GM19238 (cell line): Measurements from ENCODE around the gene TIAM1.

Source experiments
- DNase-seq: peaks from one replicate; pipeline ENCODE4 v3.0.0; 2011; ENCODE audit warnings: low spot score; ENCODE audit not compliant: insufficient read length

TIAM1 gene

DNA sequence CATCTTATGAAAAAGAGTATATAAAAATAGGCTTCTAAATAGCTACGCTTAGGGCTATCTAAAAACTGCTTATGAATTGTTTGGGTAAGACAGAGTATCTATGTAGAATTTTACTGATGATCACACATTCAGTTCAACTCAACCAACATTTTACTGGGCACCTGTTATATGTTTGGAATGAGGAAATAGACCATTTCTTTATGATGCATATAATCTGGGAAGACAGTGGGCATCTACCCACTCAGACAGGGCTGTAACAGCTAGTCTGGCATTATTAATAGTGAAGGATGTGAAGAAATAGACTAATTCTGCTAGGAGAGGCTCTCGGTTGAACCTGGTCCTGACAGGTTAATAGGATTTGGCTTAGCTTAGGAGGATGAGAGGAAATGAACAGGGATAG, 56.9 kb downstream of the TIAM1 start:
- no peak for DNase-seq

GRCh38 chr21:31286621-31287020, 57.4 kb downstream of the TIAM1 start:
- no peak for DNase-seq

DNA sequence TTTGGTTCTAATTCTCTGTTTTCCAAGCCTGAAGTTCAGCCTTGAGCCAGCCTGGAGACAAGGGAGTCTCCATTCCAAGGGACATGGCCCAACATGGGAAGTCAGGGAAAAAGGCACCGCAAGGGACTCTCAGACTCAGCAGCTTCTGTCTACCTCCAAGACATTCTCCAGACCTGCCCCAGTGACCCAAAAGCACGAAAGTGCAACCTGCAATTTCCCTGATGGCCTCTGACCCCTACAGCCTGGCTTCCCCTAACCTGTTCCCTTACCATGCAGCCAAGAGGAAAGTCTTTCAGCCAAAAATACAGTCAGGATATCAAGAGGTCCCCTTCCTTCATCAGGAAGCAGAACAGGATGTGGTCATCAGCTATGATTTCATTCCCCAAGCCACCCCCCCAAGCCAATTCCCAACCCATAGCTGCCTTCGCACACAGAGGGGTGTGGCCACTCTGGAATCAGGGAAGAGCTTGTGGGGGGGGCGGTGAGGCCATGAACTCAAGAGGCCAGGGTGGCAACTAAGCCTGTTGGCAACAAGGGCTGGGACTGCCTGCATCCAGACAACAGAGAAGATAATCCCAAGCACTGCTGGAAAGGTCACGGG, 59.2 kb downstream of the TIAM1 start:
- DNase-seq = no peak

GRCh38 chr21:31283025-31283424, 61.0 kb downstream of the TIAM1 start:
- DNase-seq = no peak

- no peak for DNase-seq
These were observed 61.9 kb downstream of the TIAM1 start for GRCh38 chr21:31282095-31282709.

- no peak for DNase-seq
These were observed 62.5 kb downstream of the TIAM1 start for GRCh38 chr21:31281561-31281960.

DNA sequence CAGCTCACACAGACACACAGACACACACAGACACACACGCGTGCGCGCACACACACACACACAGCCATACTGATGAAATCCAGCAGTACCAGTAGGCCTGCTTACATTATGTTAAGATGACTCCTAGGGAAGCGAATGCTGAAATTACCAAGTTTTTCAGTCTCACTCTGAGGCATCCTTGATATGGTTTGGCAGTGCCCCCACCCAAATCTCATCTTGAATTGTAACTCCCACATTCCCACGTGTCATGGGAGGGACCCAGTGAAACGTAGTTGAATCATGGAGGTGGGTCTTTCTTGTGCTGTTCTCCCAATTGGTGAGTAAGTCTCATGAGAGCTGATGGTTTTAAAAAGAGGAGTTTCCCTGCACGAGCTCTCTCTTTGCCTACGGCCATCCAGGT, 64.1 kb downstream of the TIAM1 start:
- no peak for DNase-seq

DNA sequence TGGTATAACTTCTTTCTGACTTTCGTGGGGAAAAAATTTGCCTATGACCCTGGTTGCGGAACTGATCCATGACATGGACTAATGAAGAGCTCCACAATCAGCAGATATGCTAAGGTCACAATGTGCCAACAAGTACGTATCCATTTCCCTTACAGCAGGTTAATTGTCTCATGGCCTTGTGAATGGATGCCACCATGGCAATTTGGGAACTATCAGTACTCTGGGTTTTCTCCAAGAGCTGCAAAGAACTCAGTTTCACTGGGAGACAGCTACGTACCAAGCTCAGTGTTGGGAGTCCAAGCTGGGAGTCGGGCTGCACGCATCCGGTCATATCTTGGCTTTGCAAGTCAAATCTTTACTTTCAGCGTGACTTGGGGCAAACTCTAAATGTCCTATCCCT, 64.8 kb downstream of the TIAM1 start:
- no peak for DNase-seq

DNA sequence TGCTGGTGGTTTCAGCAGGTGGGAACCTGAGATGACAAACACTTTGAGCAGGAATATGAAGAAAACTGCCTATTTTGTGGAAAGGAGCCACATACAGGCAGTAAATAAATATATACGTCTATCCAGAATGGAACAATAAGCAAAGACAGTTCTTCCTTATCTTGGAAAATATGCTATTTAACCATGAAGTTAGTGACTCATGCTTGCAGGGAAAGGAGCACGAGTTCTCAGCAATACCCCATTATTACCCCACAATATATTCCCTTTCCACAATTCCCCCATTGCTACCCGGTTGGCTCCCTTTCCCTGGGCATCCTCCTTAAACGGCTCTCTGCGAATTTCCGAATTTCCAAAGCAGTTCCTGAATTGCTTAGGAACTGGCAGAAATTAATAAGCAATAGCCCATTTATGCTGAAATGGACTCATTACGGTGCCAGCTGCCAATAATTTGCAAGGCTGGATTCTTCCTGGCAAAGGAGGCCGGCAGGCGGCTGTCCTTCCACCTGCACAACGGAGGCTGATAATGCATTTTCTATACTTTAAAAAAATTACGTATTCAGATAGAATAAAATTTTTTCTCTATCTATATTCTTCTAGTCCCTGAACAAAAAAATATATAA, 65.4 kb downstream of the TIAM1 start:
- DNase-seq = no peak

- no peak for DNase-seq
These were observed 67.4 kb downstream of the TIAM1 start for GRCh38 chr21:31276663-31277062.

DNA sequence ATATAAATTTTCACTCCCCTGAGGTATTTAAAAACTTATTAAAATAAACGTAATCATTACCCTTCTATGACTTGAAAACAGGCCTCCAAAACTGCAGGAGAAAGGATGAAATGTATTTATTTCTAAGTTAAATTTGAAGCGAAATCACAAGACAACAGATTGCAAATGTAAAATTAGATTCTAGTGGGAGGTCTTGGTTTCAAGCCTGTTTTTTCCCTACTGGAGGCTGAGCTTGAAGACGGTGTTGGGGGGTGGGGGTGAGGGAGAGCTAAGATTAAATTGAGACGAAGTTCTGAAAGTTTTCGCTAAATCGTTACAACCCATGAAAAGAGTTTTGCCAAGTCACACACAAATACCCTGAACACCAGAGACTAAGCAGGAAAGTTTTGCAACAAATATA, 68.2 kb downstream of the TIAM1 start:
- DNase-seq = no peak

- no peak for DNase-seq
These were observed 70.8 kb downstream of the TIAM1 start for GRCh38 chr21:31273278-31273677.

- DNase-seq = no peak
These were observed 76.0 kb downstream of the TIAM1 start for GRCh38 chr21:31268090-31268489.

DNA sequence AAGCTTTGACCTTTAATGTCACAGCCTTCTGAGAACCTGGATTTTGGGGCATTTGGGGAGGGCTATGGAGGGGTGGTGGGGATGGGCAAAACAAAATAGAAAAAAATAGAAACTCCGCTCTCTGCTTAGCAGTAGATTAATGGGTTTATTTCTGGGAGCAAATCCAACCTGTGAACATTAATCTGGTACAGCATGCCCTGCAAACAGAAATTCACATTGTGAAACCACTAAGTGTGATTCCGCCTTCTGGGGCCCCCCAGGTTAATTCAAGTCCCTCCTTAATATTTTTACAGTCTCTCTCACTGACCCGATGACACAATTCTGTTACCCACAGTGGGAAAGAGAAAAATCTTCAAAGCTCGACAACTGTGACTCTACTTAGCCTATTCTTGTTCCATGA, 76.4 kb downstream of the TIAM1 start:
- no peak for DNase-seq

GRCh38 chr21:31266241-31266640, 77.8 kb downstream of the TIAM1 start:
- DNase-seq = no peak

DNA sequence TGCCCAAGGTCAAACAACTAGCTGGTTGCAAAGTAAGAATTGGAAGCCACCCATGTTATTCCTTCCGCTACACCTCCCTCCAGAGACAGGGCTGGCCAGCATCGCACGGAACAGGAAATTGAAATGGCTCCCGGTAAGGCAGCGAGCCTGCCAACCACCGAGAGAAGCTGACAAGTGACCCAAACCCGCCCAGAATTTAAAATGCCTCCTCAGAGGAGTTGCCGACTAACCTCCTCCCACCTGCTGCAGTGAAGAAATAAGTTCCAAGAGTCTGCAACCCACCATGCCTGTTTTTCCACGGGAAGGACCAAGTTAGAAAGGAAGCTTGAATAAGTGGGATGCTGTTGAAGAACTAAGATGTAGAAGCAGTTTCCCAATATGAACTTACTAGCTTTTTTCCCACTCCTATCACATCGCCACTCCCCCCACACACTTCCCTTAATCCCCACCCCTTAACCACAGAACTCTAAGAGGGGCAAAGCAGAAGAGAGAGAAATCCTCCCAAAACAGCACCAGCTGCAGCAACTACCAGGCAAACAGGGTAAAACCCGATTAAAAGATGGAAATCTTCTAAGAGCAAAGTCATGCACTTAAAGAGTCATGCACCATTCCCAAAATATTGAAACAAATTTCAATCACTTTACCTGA, 78.6 kb downstream of the TIAM1 start:
- DNase-seq = no peak

GRCh38 chr21:31264574-31264973, 79.5 kb downstream of the TIAM1 start:
- DNase-seq = no peak

GRCh38 chr21:31262728-31263127, 81.3 kb downstream of the TIAM1 start:
- DNase-seq = no peak

GRCh38 chr21:31261759-31262158, 82.3 kb downstream of the TIAM1 start:
- DNase-seq = no peak

GRCh38 chr21:31260790-31261189, 83.3 kb downstream of the TIAM1 start:
- DNase-seq = no peak

DNA sequence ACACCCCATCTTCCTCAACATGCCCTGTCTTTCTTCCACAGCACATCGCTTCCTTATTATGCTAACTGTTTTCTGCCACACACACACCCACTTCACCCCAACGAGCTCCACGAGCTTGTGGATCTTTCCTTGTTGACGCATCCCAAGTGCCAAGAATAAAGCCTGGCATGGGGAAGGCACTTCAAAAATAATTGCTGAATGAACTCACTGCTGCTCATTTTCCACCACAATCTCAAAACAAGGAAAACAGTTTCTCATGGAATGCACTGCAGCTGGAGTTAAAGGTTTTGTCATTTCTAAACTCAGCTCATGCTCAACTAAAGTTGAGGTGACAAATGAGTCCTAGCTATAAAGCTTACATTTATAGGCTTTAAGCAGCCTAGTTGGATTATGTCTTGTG, 86.0 kb downstream of the TIAM1 start:
- no peak for DNase-seq

DNA sequence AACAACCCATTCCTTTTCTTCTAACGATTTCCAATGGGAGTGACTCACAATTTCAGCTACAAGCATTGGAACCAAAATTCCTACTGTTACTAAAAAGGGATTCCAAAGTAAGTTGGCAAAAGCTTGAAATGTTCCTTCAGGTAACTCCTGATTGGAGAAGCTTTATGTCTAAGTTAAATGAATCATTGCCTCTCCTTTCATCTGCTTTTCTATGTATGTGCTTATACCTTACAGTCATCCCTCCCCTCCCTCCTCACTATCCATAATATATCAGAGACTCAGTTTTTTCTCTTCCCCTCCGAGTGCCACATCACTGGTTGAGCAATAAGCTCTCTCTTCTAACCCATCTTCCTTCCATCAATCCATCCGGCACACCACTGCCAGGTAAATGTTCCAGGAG, 86.8 kb downstream of the TIAM1 start:
- DNase-seq = no peak

GRCh38 chr21:31255896-31256295, 88.2 kb downstream of the TIAM1 start:
- no peak for DNase-seq
